GM19239 (cell line): ENCODE results near the gene DNAJC5.
"Not testable (repeated sequence)": the region's sequence is repeated elsewhere in the genome, so short reads cannot be mapped to it uniquely, and the experiment has no call there.

Experiments
- DNase-seq: peaks from one replicate; pipeline ENCODE4 v3.0.0; 2011; ENCODE audit warnings: low spot score; ENCODE audit not compliant: insufficient read length
- FAIRE-seq: peaks from 2 replicates; lab custom pipeline; 2011; peaks lifted over from hg19 to GRCh38; lab: Jason Lieb, UNC

The DNAJC5 gene

DNA sequence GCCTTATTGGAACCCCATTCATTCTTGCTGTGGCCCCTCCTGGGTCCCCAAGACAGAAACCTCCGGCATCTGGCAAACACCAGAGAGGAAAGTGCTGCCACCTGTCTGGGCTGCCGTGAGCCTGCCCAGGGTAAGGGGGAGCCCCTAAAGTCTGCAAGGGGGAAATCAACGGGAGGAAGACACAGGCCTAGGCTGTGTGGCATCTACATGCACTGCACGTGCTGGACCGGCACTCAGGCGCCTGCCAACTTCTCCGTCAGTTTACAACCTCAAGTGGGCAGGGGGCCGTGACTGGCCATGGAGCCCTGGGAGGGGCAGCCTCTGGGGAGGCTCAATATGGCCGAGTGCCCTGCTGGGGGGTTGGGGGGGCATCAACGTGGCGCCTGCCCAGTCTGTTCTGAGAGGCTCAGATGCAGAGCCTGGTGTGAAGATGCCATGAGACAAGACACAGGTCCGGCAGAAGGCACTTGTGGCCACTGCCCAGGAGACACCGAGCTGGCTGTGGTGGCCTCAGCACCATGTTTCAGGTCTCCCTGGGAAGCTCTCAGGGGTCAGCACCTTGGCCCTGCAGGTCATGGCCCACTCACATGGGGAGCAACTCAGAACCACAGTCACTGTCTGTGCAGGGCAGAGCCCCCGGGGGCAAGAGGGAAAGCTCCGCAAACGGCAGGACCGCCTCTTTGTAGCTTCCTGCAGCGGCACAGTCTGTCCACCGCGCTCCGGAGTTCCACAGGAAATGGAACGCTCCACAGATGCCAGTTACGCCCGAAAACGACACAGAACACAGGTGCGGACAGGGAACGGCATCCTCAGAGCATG, 52.9 kb downstream of the DNAJC5 start:
- no peak for FAIRE-seq
- no peak for DNase-seq

DNA sequence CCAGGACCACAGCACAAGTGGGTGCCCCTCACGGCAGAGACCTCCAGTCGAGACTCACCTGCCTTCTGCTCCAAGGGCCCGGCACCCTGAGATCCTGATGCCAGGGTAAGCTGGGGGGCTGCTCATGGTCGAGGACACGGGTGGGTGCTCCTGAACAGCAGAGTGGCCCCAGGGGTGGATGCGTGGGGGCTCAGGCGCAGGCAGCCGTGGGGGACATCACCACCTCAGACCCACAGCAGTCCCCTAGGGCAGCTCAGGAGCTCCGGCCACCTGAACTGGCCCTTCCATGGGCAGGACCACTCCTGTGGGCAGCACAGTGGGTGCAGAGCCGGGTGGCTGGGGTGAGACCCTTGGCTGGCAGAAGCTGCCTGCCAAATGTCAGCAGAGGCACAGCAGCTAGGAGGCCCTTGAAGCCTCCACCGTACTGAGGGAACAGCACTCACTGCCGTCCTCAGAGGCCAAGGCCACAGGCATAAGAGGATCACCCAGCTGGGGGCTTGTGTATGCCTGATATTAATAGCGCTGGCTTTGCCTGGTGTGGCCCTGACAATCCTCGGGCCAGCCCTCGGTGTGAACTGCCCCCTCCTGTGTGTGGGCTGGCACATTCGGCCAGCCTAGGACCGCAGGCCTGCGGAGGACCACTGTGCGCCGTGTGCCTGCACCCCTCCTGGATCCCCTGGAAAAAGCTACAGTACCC, 55.9 kb downstream of the DNAJC5 start:
- DNase-seq (no peak), FAIRE-seq (no peak)

DNA sequence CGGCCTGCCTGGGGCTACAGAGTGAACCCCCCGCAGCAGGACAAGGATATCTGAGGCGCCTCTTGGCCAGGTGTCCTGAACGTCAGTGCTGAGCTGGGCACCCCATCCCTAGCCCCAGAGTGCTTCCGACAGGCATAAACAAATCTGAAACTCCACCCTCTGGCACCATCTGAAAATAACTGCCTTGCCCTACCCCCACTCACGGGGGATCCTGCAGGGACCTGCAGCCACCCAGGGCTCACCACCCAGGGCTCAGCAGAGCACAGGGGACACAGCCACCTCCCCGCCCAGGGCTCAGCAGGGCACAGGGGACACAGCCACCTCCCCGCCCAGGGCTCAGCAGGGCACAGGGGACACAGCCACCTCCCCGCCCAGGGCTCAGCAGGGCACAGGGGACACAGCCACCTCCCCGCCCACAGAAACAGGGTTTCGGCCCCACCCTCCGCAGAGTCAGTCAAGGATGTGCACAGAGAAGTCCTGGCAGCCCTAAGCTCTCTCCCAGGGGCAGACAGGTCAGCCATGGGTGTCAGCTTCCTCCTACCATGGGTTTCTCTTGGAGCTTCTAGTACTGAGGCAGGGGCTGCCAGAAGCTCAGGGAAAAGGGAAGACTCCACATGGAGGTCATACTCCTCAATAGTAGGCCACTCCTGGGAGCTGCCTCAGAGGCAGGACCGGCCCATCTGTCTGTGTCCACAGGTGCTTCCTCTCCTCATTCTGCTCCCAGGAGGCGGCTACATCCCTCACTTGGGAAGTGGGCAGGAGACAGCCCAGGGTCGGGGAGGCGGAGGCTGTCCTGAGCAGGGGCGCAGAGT, 56.7 kb downstream of the DNAJC5 start:
- no peak for FAIRE-seq
- DNase-seq = no peak

DNA sequence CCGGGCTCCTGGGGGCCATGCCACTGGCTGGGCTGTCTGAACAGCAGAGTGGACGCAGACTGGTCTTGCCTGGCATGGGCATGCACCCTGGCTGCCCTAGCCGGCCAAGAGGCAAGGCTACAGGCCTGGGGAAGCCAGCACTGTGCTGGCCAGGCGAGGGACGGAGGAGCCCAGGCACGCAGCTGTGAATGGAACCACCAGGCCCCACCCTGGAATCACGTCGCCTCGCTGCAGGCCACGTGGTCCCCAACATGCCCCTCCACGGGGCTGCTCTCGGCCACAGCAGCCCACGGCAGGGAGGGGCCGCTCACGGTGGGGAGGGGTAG, 57.2 kb downstream of the DNAJC5 start:
- FAIRE-seq (no peak), DNase-seq (no peak)

DNA sequence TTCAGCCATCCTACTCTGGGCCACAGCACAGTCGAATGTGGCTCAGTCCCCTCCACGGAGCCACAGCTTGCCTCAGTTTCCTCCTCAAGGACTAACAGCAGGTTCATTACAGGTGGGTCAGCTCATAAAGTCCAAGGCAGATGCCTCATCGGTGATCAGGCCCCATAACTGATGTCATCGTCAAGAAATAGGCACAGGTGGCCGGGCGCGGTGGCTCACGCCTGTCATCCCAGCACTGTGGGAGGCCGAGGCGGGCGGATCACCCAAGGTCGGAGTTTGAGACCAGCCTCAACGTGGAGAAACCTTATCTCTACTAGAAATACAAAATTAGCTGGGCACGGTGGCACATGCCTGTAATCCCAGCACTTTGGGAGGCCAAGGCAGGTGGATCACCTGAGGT, 57.8 kb downstream of the DNAJC5 start:
- DNase-seq (no peak), FAIRE-seq (no peak)

DNA sequence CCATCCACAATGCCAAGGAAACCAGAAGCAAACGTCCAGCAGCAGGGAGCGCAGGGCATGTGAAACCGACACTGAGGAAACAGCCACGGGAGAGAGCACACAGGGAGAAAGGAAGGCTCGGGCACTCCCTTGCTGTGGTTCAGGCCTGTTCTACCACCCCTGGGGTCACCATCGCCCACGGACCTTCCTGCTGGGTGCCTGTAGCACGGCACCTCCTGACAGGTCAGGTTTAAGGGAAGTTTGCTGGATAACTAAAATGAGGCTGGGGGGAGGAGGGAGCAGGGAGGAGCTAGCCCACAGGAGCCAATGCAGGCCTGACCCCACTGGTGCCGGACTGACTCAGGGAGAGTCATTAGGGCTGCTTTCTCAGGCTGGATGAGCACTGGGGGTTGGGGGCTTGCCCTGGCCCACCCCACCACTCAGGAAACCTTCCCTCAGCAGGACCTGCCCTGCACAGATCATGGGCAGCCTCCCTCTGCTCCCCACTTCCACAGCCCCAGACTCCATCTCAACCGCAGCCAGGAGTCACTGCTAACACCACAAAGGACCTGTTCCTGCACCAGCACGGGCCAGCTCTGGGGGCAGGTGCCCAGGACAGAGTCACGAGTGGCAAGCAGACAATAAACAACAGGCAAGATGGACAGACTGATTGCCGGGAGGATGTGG, 59.0 kb downstream of the DNAJC5 start:
- FAIRE-seq (no peak), DNase-seq (no peak)

DNA sequence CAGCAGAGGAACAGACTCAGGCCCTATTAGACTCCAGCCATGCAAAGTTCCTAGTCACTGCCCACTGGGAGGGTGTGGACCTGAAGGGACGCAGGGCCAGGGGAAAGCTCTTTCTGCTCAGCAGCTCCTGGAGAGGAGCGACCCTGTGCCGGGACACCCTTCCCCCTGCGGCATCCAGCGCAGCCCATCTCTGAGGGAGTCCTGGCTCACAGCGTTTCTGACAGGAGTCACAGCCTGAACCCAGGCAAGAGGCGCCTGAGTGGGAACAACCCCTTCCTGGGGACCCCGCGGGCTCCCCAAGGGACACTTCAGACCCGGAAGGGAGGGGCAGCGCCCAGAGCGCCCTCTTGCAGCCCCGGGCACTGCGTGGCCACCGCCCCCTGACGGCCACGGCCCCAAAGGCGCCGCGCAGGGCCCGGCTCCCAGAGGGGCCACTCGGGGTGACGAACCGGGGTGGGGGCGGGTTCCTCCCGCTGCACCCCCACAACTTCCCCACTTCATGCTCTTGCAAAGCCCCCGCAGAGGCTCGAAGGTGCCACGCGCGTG, 60.4 kb downstream of the DNAJC5 start:
- DNase-seq (no peak), FAIRE-seq (no peak)

DNA sequence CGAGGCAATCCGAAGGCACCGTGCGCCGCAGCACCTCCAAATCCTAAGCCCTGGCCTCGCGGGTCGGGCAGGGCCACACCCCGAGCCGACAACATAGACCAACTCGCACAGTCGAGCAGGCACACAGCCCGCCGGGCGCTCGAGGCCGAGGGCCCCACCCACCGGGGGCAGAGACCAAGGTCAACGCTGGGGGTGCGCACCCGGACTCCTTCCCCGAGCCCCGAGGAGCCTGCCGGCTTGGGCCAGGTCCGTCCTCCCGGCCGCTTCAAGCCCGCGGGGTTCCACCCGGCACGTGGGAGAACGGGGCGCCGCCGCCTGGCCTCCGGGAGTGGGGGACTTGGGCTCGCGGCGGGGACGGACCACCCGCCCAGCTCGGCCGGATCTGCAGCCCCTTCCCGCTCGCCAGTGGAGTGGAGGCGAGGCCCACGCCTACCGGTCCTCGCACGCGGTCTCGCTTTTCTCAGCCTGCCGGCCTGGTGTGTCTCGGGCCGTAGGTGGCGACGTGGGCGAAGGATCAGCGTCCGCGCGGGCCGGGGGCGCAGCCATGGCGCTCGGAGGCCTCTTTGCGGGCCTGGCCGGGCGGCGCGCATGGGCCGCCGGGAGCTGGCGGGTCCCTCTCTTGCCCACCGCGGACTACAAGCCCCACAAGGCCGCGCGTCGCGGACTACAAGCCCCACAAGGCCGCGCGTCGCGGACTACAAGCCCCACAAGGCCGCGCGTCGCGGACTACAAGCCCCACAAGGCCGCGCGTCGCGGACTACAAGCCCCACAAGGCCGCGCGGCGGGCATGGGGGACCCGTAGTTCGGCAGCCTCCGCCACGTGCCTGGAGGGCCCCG, 61.1 kb downstream of the DNAJC5 start, which contains the start of gene UCKL1:
TSS of gene UCKL1 (minus strand) at position 590 of the 837 bp plus-strand sequence. CDS start at position 546, 44 bp downstream.
- DNase-seq (peak; percentile 95), FAIRE-seq (peak; percentile 45)

DNA sequence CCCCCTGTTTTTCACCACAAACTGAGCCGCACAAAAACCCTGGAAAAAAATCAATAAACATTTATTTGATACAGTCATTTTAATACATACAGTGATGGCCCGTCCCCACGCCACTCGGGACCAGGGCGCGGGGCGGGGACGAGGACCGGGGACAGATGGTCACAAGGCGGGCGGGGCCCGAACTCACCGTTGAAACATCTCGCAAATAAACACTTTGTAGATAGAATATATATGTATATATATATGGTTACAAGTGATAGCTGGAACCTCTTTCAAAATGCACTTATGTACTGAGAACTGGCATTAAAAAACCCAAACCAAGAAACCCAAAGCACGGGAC, 61.7 kb downstream of the DNAJC5 start:
- no peak for FAIRE-seq
- DNase-seq = no peak

DNA sequence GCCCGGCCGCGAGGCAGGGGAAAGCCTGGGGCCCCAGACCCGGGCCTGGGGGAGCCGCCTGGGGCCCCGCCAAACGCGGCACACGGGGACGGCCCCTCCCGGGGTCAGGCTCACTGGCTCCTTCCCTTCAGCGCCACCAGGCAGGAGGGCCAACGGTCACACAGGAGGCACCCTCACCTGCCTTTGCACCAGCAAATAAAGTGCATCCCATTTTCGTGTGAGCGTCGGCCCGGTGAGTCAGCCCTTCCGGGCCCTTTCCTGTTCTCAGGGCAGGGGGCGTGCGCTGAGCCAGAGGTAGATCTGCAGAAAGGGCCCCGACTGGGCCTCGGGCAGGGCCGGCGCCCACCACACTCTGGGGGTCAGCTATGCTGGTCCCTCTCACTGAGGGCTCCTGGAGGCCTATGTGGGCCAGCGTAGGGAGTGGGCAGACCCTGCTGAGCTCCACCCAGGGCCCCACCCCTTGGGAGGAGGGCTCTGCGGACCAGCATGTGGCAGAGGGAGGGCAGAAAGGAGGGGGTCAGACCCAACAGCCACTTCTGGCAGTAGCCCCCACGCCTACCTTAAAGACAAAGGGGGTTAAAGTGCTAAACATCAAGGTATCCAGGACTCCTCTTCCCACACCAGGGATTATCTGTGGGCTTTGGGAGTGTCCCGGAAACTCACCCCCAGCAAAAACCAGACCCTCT, 62.2 kb downstream of the DNAJC5 start:
- FAIRE-seq = no peak
- DNase-seq = no peak

DNA sequence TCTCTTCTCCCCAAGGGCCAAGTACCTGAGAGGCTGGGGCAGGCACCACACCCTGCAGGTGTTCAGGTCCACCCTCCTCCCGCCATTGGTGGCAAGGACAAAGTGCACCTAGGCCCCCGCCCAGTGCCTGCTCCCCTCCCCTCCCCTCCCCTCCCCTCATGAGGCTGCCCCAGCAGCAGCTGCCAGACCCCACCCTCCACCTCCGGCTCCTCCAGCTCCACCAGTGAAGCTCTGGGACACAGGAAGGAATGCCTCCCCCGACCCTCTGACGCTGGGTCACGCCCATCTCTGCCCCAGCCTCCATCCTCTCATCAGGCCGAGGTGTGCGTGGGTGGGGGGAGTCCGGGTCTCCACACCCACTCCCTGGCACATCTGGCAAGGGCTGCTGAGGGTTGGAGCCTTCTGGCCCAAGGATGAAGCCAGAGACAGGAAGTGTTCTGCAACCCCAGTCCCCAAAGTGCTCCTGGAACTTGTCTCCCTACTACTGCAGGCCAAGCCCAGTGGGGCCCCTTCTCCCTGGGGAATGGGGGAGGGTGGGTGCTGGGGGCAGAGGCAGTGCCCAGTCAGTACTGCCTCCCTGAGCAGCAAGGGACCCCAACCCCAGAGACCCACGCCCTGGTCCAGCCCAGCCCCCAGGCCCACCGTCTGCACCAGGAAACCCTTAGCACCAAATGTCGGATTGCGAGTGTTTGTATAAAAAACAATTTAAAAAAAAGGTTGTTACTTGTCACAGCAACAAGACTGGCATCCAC, 62.9 kb downstream of the DNAJC5 start:
- FAIRE-seq (no peak), DNase-seq (no peak)

DNA sequence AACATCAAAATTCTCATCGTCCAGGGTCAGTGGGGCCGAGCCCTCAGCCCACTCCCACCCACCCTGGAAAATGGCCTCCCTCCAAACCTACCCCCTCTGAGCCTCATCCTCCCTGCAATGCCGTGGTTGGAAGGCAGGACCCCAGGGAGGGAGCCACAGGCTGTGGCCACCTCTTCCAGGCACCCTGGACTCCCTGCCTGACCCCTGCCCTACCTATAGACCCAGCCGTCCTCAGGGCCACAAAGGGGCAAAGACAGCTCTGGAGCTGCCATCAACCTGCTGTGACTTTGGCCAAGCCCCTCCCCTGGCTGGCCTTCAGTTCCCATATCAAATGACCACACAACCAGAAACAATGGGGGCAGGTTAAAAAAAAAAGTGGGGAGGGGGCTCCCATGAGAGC, 63.5 kb downstream of the DNAJC5 start:
- DNase-seq = no peak
- FAIRE-seq = no peak

DNA sequence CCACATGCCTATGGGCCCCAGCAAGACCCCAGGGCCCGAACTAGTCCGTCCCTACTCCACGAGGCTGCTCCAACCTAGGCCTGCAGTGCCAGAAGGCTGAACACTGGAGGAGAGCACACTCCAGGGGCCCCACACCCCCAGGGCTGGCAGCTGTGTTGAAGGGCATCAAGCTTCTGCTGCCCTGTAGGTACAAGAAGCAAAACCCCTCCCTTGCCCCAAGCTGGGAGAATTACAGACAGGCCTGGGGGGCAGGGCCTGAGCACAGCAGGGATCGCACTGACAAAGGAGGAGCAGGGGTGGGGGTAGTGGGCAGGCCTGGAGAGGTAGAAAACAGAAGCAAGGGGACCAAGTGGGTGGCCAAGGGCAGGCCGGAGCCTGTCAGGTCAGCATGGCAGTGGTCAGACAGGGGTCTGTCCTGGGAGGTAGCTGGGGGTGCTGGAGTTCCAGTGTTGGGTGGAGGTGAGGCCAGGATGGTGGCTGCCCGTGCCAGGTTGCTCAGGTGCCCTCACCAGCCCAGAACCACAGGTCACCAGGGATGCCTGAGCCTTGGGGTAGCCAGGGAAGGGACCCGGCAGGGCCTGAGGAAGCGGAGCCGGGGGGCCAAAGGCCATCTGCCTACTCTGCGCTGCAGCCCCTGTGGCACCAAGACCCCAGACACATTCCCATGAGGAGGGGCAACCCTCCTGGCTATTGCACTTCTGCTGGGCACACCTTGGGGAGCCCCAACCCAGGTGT, 64.2 kb downstream of the DNAJC5 start:
- FAIRE-seq = no peak
- no peak for DNase-seq

DNA sequence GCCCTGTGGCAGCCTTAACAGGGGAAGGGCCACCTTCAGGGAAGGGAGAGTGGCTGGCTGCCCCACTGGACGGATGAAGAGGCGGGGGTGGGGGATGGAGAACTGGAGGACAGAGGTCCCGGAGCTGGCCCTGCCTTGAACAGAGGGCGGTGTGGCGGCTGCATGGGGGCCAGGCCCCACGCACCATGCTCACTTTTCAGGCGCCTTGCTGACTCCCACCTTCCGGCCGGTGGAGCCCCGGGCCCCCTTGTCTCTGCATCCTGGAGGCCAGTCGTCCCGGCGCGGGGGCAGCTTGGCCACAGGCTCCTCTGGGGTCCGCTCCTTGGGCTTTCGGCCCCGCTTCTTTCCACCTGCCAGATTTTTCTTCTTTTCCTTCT, 64.8 kb downstream of the DNAJC5 start:
- FAIRE-seq (no peak), DNase-seq (no peak)

DNA sequence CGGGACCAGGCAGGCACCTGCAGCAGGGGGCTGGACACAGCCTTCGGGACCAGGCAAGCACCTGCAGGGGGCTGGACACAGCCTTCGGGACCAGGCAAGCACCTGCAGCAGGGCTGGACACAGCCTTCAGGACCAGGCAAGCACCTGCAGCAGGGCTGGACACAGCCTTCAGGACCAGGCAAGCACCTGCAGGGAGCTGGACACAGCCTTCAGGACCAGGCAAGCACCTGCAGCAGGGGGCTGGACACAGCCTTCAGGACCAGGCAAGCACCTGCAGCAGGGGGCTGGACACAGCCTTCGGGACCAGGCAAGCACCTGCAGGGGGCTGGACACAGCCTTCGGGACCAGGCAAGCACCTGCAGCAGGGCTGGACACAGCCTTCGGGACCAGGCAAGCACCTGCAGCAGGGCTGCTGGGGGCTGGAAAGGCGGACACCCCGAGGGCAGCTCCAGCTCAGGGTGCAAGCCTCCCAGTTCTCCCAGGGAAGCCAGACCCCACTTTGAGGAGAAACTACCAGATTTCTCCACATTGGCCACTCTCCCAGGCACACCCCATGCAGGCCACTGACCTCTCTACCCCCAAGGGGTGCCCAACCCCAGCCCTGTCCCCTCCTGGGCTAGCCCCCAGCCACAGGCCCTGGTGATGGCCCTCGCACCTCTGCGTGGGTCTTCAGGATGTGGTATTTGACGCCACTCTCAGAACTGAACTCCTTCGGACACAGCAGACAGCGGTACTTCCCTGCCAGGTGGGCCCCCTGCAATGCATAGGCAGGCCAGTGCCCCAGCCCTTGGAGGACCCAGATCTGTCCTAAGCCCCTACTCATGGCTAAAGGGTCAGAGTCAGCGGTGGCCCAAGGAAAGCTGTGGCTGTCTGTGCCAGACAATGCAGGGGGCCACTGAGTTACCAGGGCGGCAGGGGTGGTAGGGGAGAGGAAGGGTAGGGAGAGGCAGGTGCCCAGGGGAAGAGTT, 66.0 kb downstream of the DNAJC5 start:
- not testable (repeated sequence) for FAIRE-seq, DNase-seq

DNA sequence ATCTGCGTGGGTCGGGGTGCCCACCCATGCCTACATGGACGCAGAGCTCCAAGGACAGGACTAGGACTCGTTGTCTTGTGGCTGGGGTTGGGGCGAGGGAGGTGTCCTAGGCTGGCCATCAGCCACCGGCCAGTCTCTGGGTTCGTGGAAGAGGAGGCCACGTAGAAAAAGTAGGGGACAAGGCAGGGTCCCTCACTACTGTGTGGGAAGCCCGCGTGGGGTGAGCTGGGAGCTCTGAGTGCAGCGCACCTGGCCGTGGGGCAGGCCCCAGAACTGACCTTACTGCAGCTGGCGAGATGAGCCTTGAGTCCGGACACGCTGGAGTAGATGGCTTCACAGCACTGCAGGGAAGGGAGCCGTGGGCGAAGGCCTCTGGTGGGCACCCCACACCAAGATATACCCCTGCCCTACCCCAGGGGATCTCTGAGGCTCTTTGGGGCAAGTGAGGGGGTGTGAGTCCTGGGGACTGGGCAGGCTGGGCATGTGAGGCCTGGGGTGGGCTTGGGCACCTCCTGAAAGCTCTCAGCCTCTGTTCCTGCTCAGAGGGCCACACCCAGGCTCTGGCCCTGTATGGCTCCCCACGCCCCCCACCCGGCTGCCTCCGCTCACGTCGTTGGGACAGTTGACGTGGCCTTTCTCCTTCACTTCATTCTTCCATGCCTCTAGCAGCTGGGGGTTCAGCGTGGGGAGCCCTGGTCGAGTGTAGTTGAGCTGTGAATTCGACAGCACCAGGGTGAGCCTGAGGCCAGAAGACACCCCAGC, 66.9 kb downstream of the DNAJC5 start:
- DNase-seq (no peak), FAIRE-seq (no peak)
